K562 (cell line): ENCODE measurements around the gene ACLY. TPM values are rescaled to one million over a fixed set of nuclear protein-coding genes. Genes with fewer than 3 reads are reported as not detected.
A peak's percentile ranks its signal among the peaks of the same experiment; 100 is the strongest.

Experiments used
- ATF1 ChIP-seq, 2 experiments: fragments of 450-650 bp in 1 of 2; IDR thresholded peaks; 2 replicates each; pipeline ENCODE4 v1.6.1; 2016; ENCODE audit warnings: missing compliant biosample characterization in 1 of 2, missing genetic modification characterization in 1 of 2
- ATF6 ChIP-seq: sonication (generic); formaldehyde crosslinking; IDR thresholded peaks from 2 replicates; pipeline ENCODE4 v1.4.0; 2020; ENCODE audit warnings: mild to moderate bottlenecking, missing genetic modification reagents
- DMBX1 ChIP-seq: fragments of 250-450 bp; sonication (Bioruptor Pico); IDR thresholded peaks from 2 replicates; pipeline ENCODE4 v1.8.0; 2022; ENCODE audit warnings: inconsistent platforms, mild to moderate bottlenecking, moderate library complexity, borderline replicate concordance
- E2F5 ChIP-seq: sonication (generic); formaldehyde crosslinking; IDR thresholded peaks from 2 replicates; pipeline ENCODE4 v1.8.0; 2022; ENCODE audit warnings: mild to moderate bottlenecking, missing genetic modification reagents
- EP400 ChIP-seq: fragments of 450-650 bp; IDR thresholded peaks from 2 replicates; pipeline ENCODE4 v1.6.1; 2017; ENCODE audit warnings: antibody characterized with exemption, mild to moderate bottlenecking, moderate library complexity
- NCOR1 ChIP-seq: fragments of 450-650 bp; IDR thresholded peaks from 2 replicates; pipeline ENCODE4 v1.6.1; 2016; ENCODE audit warnings: mild to moderate bottlenecking, moderate library complexity
- NFXL1 ChIP-seq: fragments of 450-650 bp; formaldehyde crosslinking; IDR thresholded peaks from 2 replicates; pipeline ENCODE4 v1.4.0; 2021; ENCODE audit warnings: mild to moderate bottlenecking
- PHF8 ChIP-seq: fragments of 200-600 bp; sonication (generic); IDR thresholded peaks from 2 replicates; pipeline ENCODE4 v1.6.1; 2012; ENCODE audit warnings: mixed run types, mild to moderate bottlenecking, inconsistent platforms, low read length, moderate library complexity, borderline replicate concordance
- PRMT5 ChIP-seq: sonication (generic); formaldehyde crosslinking; IDR thresholded peaks from 2 replicates; pipeline ENCODE4 v1.5.0; 2020; ENCODE audit warnings: missing genetic modification reagents
- RREB1 ChIP-seq: fragments of 250-450 bp; sonication (Bioruptor Pico); IDR thresholded peaks from 2 replicates; pipeline ENCODE4 v1.4.0; 2020
- SMARCB1 ChIP-seq: IDR thresholded peaks from 2 replicates; pipeline ENCODE4 v1.6.1; 2011; ENCODE audit warnings: improper control_type of control experiment, low read depth; ENCODE audit not compliant: insufficient read length
- TBL1XR1 ChIP-seq, 2 experiments: IDR thresholded peaks; 2 replicates each; pipeline ENCODE4 v1.6.1; 2012; ENCODE audit warnings: improper control_type of control experiment in 2 of 2, low read length in 2 of 2, mild to moderate bottlenecking in 1 of 2
- ZBTB17 ChIP-seq: fragments of 450-650 bp; formaldehyde crosslinking; IDR thresholded peaks from 2 replicates; pipeline ENCODE4 v1.4.0; 2020; ENCODE audit warnings: mild to moderate bottlenecking
- ZNF184 ChIP-seq: sonication (generic); formaldehyde crosslinking; IDR thresholded peaks from 2 replicates; pipeline ENCODE4 v1.5.0; 2020; ENCODE audit warnings: missing genetic modification reagents
- ZNF436 ChIP-seq: fragments of 250-450, 450-650 bp; sonication (Bioruptor Pico); formaldehyde crosslinking; IDR thresholded peaks from 2 replicates; pipeline ENCODE4 v1.7.0; 2020; ENCODE audit warnings: mild to moderate bottlenecking
- ZNF764 ChIP-seq: fragments of 250-450 bp; sonication (Bioruptor Pico); IDR thresholded peaks from 2 replicates; pipeline ENCODE4 v1.4.0; 2020; ENCODE audit warnings: low read depth, mild to moderate bottlenecking, moderate library complexity
- polyA plus RNA-seq, 8 experiments: library from polyadenylated mRNA; depleted of rRNA in 4 of 8; stranded (reverse) in 5 of 8; unstranded in 3 of 8; fragments of >200 nt; fragmentation: Nextera tagmentation in 2 of 8; fragmentation: Illumina TruSeq in 1 of 8; extraction: Ambion mirVana in 2 of 8; extraction: Trizol in 1 of 8; gene quantifications; 2 replicates each; pipeline versions ENCODE4 v1.2.1 to v1.2.3, GENCODE V29; 2011 to 2014; ENCODE audit warnings: inconsistent platforms in 1 of 8, missing spikeins in 1 of 8
- total RNA-seq, 7 experiments: library from RNA; depleted of rRNA in 6 of 7; stranded (reverse); fragments of >200 nt in 6 of 7; fragmentation: Illumina TruSeq in 2 of 7; extraction: Trizol in 2 of 7; gene quantifications; 2 replicates each; pipeline versions ENCODE4 v1.2.1 to v1.2.3, GENCODE V29; 2011 to 2021; ENCODE audit warnings: low replicate concordance in 1 of 7
- TF ChIP-seq, protein P1 (sequence below), 3 experiments: fragments of 200-800 bp in 1 of 3; sonication (Bioruptor generic) in 1 of 3; sonication (generic) in 1 of 3; formaldehyde crosslinking in 1 of 3; IDR thresholded peaks; 2 replicates each; pipeline versions ENCODE4 v1.6.1 to v1.8.0; 2016 to 2022; ENCODE audit warnings: mild to moderate bottlenecking in 2 of 3, missing compliant biosample characterization in 2 of 3, missing genetic modification characterization in 2 of 3, missing genetic modification reagents in 1 of 3

Gene ACLY
- total and polyA plus RNA-seq, 9 of the 15 experiments (the other 6 are each of a cell fraction or from before 2014, with no cell fraction given): 42.9 to 280 (median 125) TPM

DNA sequence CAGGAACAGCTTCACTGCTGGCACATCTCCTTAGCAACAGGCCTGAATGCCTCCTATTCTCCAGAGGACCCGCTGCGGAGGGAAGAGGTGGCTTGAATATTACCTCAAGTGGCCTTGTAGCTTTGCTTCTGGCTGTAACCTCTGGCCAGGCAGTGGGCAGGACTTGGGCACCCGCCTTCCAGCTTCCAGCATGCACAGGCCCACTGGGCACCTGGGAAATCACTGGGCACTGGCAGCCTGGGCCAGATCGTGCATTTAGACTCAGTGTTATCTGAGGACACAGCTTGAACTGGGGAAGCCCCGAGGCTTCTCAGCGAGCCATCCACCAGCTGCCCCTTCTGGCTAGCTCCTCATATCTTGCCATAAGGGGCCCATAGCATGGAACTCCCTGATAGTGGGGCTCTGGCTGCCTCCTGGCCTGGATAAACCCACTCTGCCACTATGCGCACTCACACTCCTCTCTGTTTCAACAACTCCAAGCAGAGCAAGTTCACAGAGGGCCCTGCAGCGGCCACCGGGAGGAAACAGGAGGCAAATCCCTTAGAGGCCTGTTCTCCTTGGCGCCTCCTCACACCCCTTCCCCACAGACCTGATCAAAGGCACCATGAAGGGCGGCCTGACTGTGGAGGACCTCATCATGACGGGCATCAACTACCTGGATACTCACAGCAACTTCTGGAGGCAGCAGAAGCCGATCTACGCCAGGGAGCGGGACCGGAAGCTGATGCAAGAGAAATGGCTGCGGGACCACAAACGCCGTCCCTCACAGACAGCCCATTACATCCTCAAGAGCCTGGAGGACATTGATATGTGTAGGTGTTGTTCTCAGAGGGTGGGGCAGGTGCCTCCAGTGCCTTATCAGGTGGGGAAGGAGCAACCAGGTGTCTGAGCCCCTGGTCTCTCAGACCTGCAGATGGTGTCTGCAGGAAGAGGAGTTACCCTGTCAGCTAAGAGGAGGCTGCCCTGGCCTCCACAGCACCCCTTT is 19.5 kb upstream of the ACLY start (continued):
- TF ChIP-seq RREB1 (CRISPR knock-in tag): no peak
- no peak for TF ChIP-seq TBL1XR1 (IDR thresholded peaks at IDR 0.05; ENCODE audit: low read length in 2 of 2)
- TF ChIP-seq NFXL1: no peak
- TF ChIP-seq ATF6 (CRISPR knock-in tag): no peak
- TF ChIP-seq, protein P1, sequence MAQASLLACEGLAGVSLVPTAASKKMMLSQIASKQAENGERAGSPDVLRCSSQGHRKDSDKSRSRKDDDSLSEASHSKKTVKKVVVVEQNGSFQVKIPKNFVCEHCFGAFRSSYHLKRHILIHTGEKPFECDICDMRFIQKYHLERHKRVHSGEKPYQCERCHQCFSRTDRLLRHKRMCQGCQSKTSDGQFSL (CRISPR knock-in tag; IDR thresholded peaks at IDR 0.05): no peak
- TF ChIP-seq, protein P1 (tag; IDR thresholded peaks at IDR 0.05): no peak
- TF ChIP-seq E2F5 (CRISPR knock-in tag): no peak
- no peak for TF ChIP-seq PRMT5
- no peak for TF ChIP-seq ATF1 (CRISPR knock-in tag; IDR thresholded peaks at IDR 0.05)
- no peak for TF ChIP-seq ATF1 (tag; IDR thresholded peaks at IDR 0.05)
- no peak; the same call in 1 of the 2 replicates for TF ChIP-seq DMBX1 (CRISPR knock-in tag)
- TF ChIP-seq ZNF184 (CRISPR knock-in tag): no peak
- no peak for TF ChIP-seq ZNF436 (CRISPR knock-in tag)
- TF ChIP-seq SMARCB1: no peak
- TF ChIP-seq ZBTB17: 0 out of 2 replicates have a peak, but pooled peaks have one; percentile 14
- TF ChIP-seq ZNF764 (CRISPR knock-in tag): no peak
- TF ChIP-seq NCOR1: peak; percentile 87
- TF ChIP-seq PHF8: no peak
- 0 out of 2 replicates have a peak, but pooled peaks have one; percentile 34 for TF ChIP-seq EP400
